ENCODE data around the gene TEAD3. TPM values are rescaled to one million over a fixed set of nuclear protein-coding genes. Genes with fewer than 3 reads are reported as not detected.
"Not testable (repeated sequence)": the region's sequence is repeated elsewhere in the genome, so short reads cannot be mapped to it uniquely, and the experiment has no call there.

TEAD3 gene
- total RNA-seq, 1 donor from 2014 or later, result 6.8 TPM

- Histone ChIP-seq H3K27ac (ENCODE audit: low read depth, low read length) (no peak overlapping the region), H3K36me3 (ENCODE audit: control insufficient read depth in 3 of 3, insufficient read depth in 3 of 3, low read length in 3 of 3) (no peaks in the 10 kb centered on the region), H3K9me3 (ENCODE audit: control insufficient read depth in 3 of 3, low read length in 3 of 3) (no peaks in the 10 kb centered on the region), H3K4me3 (ENCODE audit: low read length in 3 of 3) (no peak overlapping the region), H3K9ac (ENCODE audit: low read depth in 1 of 3, low read length in 3 of 3) (no peak overlapping the region), H3K4me1 (ENCODE audit: control insufficient read depth in 3 of 3, insufficient read depth in 3 of 3, low read length in 3 of 3) (peaks cover 3 to 10% (median 4%) of the 10 kb centered on the region in 3 donors), H3K27me3 (ENCODE audit: control insufficient read depth in 3 of 3, insufficient read depth in 3 of 3, low read length in 3 of 3) (no peaks in the 10 kb centered on the region)
Measured at GRCh38 chr6:35524380-35525020, 27.6 kb upstream of the TEAD3 start.

GRCh38 chr6:35522660-35523658, 26.1 kb upstream of the TEAD3 start:
- Histone ChIP-seq H3K9ac (ENCODE audit: low read depth in 1 of 3, low read length in 3 of 3) (peak overlapping the region in 1 of 3 donors; percentile 3), H3K36me3 (ENCODE audit: control insufficient read depth in 3 of 3, insufficient read depth in 3 of 3, low read length in 3 of 3) (no peaks in the 10 kb centered on the region), H3K27ac (ENCODE audit: low read depth, low read length) (no peak overlapping the region), H3K4me1 (ENCODE audit: control insufficient read depth in 3 of 3, insufficient read depth in 3 of 3, low read length in 3 of 3) (peaks cover 3 to 10% (median 4%) of the 10 kb centered on the region in 3 donors), H3K4me3 (ENCODE audit: low read length in 3 of 3) (peak overlapping the region; percentile 13 to 66 (median 49)), H3K27me3 (ENCODE audit: control insufficient read depth in 3 of 3, insufficient read depth in 3 of 3, low read length in 3 of 3) (no peaks in the 10 kb centered on the region), H3K9me3 (ENCODE audit: control insufficient read depth in 3 of 3, low read length in 3 of 3) (no peaks in the 10 kb centered on the region)

GRCh38 chr6:35522151-35522550, 25.3 kb upstream of the TEAD3 start:
- H3K4me3 ChIP-seq (ENCODE audit: low read length in 3 of 3), result no peak overlapping the region

GRCh38 chr6:35521235-35521634, 24.4 kb upstream of the TEAD3 start:
- Histone ChIP-seq H3K36me3 (ENCODE audit: control insufficient read depth in 3 of 3, insufficient read depth in 3 of 3, low read length in 3 of 3) (no peaks in the 10 kb centered on the region), H3K27me3 (ENCODE audit: control insufficient read depth in 3 of 3, insufficient read depth in 3 of 3, low read length in 3 of 3) (no peaks in the 10 kb centered on the region), H3K9ac (ENCODE audit: low read depth in 1 of 3, low read length in 3 of 3) (no peak overlapping the region), H3K4me3 (ENCODE audit: low read length in 3 of 3) (no peak overlapping the region), H3K27ac (ENCODE audit: low read depth, low read length) (no peak overlapping the region), H3K9me3 (ENCODE audit: control insufficient read depth in 3 of 3, low read length in 3 of 3) (no peaks in the 10 kb centered on the region), H3K4me1 (ENCODE audit: control insufficient read depth in 3 of 3, insufficient read depth in 3 of 3, low read length in 3 of 3) (peaks cover 3 to 10% (median 4%) of the 10 kb centered on the region in 3 donors)

More at GRCh38 chr6:35522151-35522550, 25.3 kb upstream of the TEAD3 start:
- Histone ChIP-seq H3K4me1 (ENCODE audit: control insufficient read depth in 3 of 3, insufficient read depth in 3 of 3, low read length in 3 of 3) (peaks cover 3 to 10% (median 4%) of the 10 kb centered on the region in 3 donors), H3K9me3 (ENCODE audit: control insufficient read depth in 3 of 3, low read length in 3 of 3) (no peaks in the 10 kb centered on the region), H3K9ac (ENCODE audit: low read depth in 1 of 3, low read length in 3 of 3) (peak overlapping the region in 1 of 3 donors; percentile 3), H3K27ac (ENCODE audit: low read depth, low read length) (no peak overlapping the region), H3K36me3 (ENCODE audit: control insufficient read depth in 3 of 3, insufficient read depth in 3 of 3, low read length in 3 of 3) (no peaks in the 10 kb centered on the region), H3K27me3 (ENCODE audit: control insufficient read depth in 3 of 3, insufficient read depth in 3 of 3, low read length in 3 of 3) (no peaks in the 10 kb centered on the region)

GRCh38 chr6:35519313-35520015, 22.6 kb upstream of the TEAD3 start:
- H3K9me3 ChIP-seq (ENCODE audit: control insufficient read depth in 3 of 3, low read length in 3 of 3), result no peaks in the 10 kb centered on the region
- H3K9ac ChIP-seq (ENCODE audit: low read depth in 1 of 3, low read length in 3 of 3), result no peak overlapping the region
- H3K4me3 ChIP-seq (ENCODE audit: low read length in 3 of 3), result no peak overlapping the region
- no peaks in the 10 kb centered on the region for H3K27me3 ChIP-seq (ENCODE audit: control insufficient read depth in 3 of 3, insufficient read depth in 3 of 3, low read length in 3 of 3)
- no peak overlapping the region for H3K27ac ChIP-seq (ENCODE audit: low read depth, low read length)
- H3K36me3 ChIP-seq (ENCODE audit: control insufficient read depth in 3 of 3, insufficient read depth in 3 of 3, low read length in 3 of 3), result no peaks in the 10 kb centered on the region
- peaks cover 3 to 10% (median 4%) of the 10 kb centered on the region in 3 donors for H3K4me1 ChIP-seq (ENCODE audit: control insufficient read depth in 3 of 3, insufficient read depth in 3 of 3, low read length in 3 of 3)

GRCh38 chr6:35518566-35519312, 21.9 kb upstream of the TEAD3 start:
- H3K9ac ChIP-seq (ENCODE audit: low read depth in 1 of 3, low read length in 3 of 3), result no peak overlapping the region
- H3K27me3 ChIP-seq (ENCODE audit: control insufficient read depth in 3 of 3, insufficient read depth in 3 of 3, low read length in 3 of 3), result no peaks in the 10 kb centered on the region
- H3K9me3 ChIP-seq (ENCODE audit: control insufficient read depth in 3 of 3, low read length in 3 of 3), result no peaks in the 10 kb centered on the region
- H3K36me3 ChIP-seq (ENCODE audit: control insufficient read depth in 3 of 3, insufficient read depth in 3 of 3, low read length in 3 of 3), result no peaks in the 10 kb centered on the region
- H3K27ac ChIP-seq (ENCODE audit: low read depth, low read length), result no peak overlapping the region
- H3K4me1 ChIP-seq (ENCODE audit: control insufficient read depth in 3 of 3, insufficient read depth in 3 of 3, low read length in 3 of 3), result peaks cover 3 to 10% (median 4%) of the 10 kb centered on the region in 3 donors
- H3K4me3 ChIP-seq (ENCODE audit: low read length in 3 of 3), result no peak overlapping the region

- H3K27me3 ChIP-seq (ENCODE audit: control insufficient read depth in 3 of 3, insufficient read depth in 3 of 3, low read length in 3 of 3); H3K4me1 ChIP-seq (ENCODE audit: control insufficient read depth in 3 of 3, insufficient read depth in 3 of 3, low read length in 3 of 3); H3K4me3 ChIP-seq (ENCODE audit: low read length in 3 of 3); H3K9me3 ChIP-seq (ENCODE audit: control insufficient read depth in 3 of 3, low read length in 3 of 3); H3K9ac ChIP-seq (ENCODE audit: low read depth in 1 of 3, low read length in 3 of 3); H3K27ac ChIP-seq (ENCODE audit: low read depth, low read length); H3K36me3 ChIP-seq (ENCODE audit: control insufficient read depth in 3 of 3, insufficient read depth in 3 of 3, low read length in 3 of 3): not testable (repeated sequence)
Measured at GRCh38 chr6:35517978-35518377, 21.1 kb upstream of the TEAD3 start.

- H3K9me3 ChIP-seq (ENCODE audit: control insufficient read depth in 3 of 3, low read length in 3 of 3), result no peaks in the 10 kb centered on the region
- H3K4me1 ChIP-seq (ENCODE audit: control insufficient read depth in 3 of 3, insufficient read depth in 3 of 3, low read length in 3 of 3), result no peaks in the 10 kb centered on the region
- no peak overlapping the region for H3K9ac ChIP-seq (ENCODE audit: low read depth in 1 of 3, low read length in 3 of 3)
- H3K36me3 ChIP-seq (ENCODE audit: control insufficient read depth in 3 of 3, insufficient read depth in 3 of 3, low read length in 3 of 3), result no peaks in the 10 kb centered on the region
- no peak overlapping the region for H3K27ac ChIP-seq (ENCODE audit: low read depth, low read length)
- peaks cover 0 to 2% (median 0%) of the 10 kb centered on the region in 3 donors for H3K27me3 ChIP-seq (ENCODE audit: control insufficient read depth in 3 of 3, insufficient read depth in 3 of 3, low read length in 3 of 3)
- no peak overlapping the region for H3K4me3 ChIP-seq (ENCODE audit: low read length in 3 of 3)
Measured at GRCh38 chr6:35516712-35517111, 19.8 kb upstream of the TEAD3 start.

GRCh38 chr6:35515939-35516338, 19.1 kb upstream of the TEAD3 start:
- not testable (repeated sequence) for H3K9me3 ChIP-seq (ENCODE audit: control insufficient read depth in 3 of 3, low read length in 3 of 3); H3K9ac ChIP-seq (ENCODE audit: low read depth in 1 of 3, low read length in 3 of 3); H3K4me3 ChIP-seq (ENCODE audit: low read length in 3 of 3); H3K36me3 ChIP-seq (ENCODE audit: control insufficient read depth in 3 of 3, insufficient read depth in 3 of 3, low read length in 3 of 3); H3K4me1 ChIP-seq (ENCODE audit: control insufficient read depth in 3 of 3, insufficient read depth in 3 of 3, low read length in 3 of 3); H3K27ac ChIP-seq (ENCODE audit: low read depth, low read length)
- H3K27me3 ChIP-seq (ENCODE audit: control insufficient read depth in 3 of 3, insufficient read depth in 3 of 3, low read length in 3 of 3), result peaks cover 3 to 10% (median 7%) of the 10 kb centered on the region in 3 donors

Measured in skeletal muscle tissue (tissue), 4 donors.